ENCODE measurements around the gene VAPB. TPM values are rescaled to one million over a fixed set of nuclear protein-coding genes. Genes with fewer than 3 reads are reported as not detected.

The VAPB gene
- total RNA-seq, 1 donor = 15.1 TPM

DNA sequence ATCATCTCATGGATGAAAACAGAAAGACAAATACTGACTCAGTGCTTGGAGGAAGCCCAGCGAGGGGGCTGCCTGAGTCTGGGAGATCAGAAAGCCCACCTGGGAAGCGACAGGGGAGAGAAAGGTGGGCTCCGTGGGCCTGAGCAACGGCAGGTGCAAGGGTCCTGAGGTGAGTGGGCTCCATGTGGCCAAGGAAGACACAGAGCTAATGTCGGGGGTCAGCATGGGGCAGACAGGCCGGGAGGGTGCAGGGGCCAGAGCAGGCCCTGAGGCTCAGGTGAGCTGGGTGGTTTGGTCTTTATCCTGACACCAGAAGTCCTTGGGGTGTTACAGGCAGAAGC is 107.4 kb downstream of the VAPB start:
- H3K4me3 ChIP-seq (ENCODE audit: low read depth, low read length) = no peak overlapping the region
- DNase-seq (ENCODE audit: low read depth) = no peak
- TF ChIP-seq, protein P1, sequence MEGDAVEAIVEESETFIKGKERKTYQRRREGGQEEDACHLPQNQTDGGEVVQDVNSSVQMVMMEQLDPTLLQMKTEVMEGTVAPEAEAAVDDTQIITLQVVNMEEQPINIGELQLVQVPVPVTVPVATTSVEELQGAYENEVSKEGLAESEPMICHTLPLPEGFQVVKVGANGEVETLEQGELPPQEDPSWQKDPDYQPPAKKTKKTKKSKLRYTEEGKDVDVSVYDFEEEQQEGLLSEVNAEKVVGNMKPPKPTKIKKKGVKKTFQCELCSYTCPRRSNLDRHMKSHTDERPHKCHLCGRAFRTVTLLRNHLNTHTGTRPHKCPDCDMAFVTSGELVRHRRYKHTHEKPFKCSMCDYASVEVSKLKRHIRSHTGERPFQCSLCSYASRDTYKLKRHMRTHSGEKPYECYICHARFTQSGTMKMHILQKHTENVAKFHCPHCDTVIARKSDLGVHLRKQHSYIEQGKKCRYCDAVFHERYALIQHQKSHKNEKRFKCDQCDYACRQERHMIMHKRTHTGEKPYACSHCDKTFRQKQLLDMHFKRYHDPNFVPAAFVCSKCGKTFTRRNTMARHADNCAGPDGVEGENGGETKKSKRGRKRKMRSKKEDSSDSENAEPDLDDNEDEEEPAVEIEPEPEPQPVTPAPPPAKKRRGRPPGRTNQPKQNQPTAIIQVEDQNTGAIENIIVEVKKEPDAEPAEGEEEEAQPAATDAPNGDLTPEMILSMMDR (IDR thresholded peaks at IDR 0.05; ENCODE audit: insufficient read depth, low read depth, low read length) = no peak

GRCh38 chr20:58497076-58497641 is 108.1 kb downstream of the VAPB start:
- no peak overlapping the region for H3K4me3 ChIP-seq (ENCODE audit: low read depth, low read length)
- no peak for DNase-seq (ENCODE audit: low read depth)
- TF ChIP-seq, protein P1 (IDR thresholded peaks at IDR 0.05; ENCODE audit: insufficient read depth, low read depth, low read length) = no peak

GRCh38 chr20:58497724-58498469 is 108.9 kb downstream of the VAPB start:
- TF ChIP-seq, protein P1 (IDR thresholded peaks at IDR 0.05; ENCODE audit: insufficient read depth, low read depth, low read length) = no peak
- no peak for DNase-seq (ENCODE audit: low read depth)
- H3K4me3 ChIP-seq (ENCODE audit: low read depth, low read length) = no peak overlapping the region

GRCh38 chr20:58498470-58499068 is 109.5 kb downstream of the VAPB start:
- TF ChIP-seq, protein P1 (IDR thresholded peaks at IDR 0.05; ENCODE audit: insufficient read depth, low read depth, low read length) = no peak
- DNase-seq (ENCODE audit: low read depth) = no peak
- no peak overlapping the region for H3K4me3 ChIP-seq (ENCODE audit: low read depth, low read length)

DNA sequence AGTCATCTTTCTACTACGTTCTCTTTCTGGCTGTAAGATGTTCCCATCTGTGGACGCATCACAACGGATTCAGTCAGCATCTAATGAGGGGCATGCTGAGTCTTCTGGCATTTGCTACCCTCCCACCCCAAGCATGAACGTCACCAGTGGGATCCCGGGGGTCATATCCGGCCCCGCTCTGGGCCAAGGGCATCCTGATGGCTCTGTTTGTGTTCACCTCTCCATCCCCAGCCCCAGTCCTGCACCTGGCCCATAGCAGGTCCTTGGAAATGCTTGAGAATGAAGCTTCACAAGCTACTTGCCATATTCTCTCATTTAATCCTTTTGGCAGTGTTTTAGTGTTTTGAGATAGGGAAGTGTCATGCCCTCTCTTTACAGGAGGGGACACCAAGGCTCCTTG is 111.2 kb downstream of the VAPB start:
- H3K4me3 ChIP-seq (ENCODE audit: low read depth, low read length) = no peak overlapping the region
- TF ChIP-seq, protein P1 (IDR thresholded peaks at IDR 0.05; ENCODE audit: insufficient read depth, low read depth, low read length) = no peak
- no peak for DNase-seq (ENCODE audit: low read depth)

Other genes starting within 250 kb of the VAPB start
- gene ANKRD60, start 160.6 kb upstream of the VAPB start, total RNA-seq = not detected in 2 replicates
- 15.1 and 20.7 TPM in 2 replicates for gene RAB22A, start 79.5 kb upstream of the VAPB start, total RNA-seq
- gene APCDD1L, start 126.2 kb downstream of the VAPB start, total RNA-seq = 0.86 and 2.9 TPM in 2 replicates